ENCODE measurements around the gene HMGN5. TPM values are rescaled to one million over a fixed set of nuclear protein-coding genes. Genes with fewer than 3 reads are reported as not detected.

The HMGN5 gene
- total and polyA plus RNA-seq, 2 of the 8 experiments (the other 6 are each of a cell fraction or from before 2014, with no cell fraction given): 6.0 to 20.4 TPM

DNA sequence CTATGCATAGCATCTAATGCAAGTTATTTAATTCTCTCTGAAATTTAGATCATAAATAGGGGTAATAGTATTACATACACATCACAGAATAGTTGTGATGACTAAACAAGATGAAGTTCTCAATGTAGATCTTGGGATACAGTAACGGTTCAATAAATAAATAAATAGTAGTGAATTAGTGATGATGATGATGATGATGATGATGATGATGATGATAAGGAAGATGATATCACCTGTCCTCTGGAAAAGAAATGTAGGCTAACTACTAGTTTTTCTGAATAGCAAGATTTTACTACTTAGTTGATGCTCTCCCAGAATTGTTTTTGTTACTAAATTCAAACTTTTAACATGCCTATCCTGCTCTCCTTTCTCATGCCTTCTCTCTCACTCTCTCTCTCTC, 30.5 kb upstream of the HMGN5 start:
- DNase-seq (ENCODE audit: low read depth in 1 of 2, low spot score in 2 of 2) (no peak), FAIRE-seq (no peak)
- Histone ChIP-seq H3K14ac (ENCODE audit: insufficient read length) (no peak overlapping the region), H2BK120ac (replicated peaks; ENCODE audit: low read depth, low read length) (no peak overlapping the region), H3K56ac (replicated peaks; ENCODE audit: insufficient read length, low read depth, low read length) (no peak overlapping the region), H4K5ac (ENCODE audit: insufficient read length, low read depth, low read length) (no peak overlapping the region), H3K23ac (ENCODE audit: insufficient read length) (no peak overlapping the region), H3K23me2 (ENCODE audit: low read depth, low read length) (no peaks in the 10 kb centered on the region), H4K8ac (ENCODE audit: extremely low read depth, insufficient read depth, low read length) (no peak overlapping the region), H3K79me2 (ENCODE audit: control insufficient read depth in 1 of 2, insufficient read depth in 2 of 2, low read length in 2 of 2) (peaks cover 0 to 11% of the 10 kb centered on the region in 2 experiments; a peak in 2 of 4 replicates), H3K4me1 (replicated peaks in 1 of 4; ENCODE audit: control insufficient read depth in 3 of 4, insufficient read depth in 4 of 4, low read length in 3 of 4) (no peaks in the 10 kb centered on the region), H2BK5ac (ENCODE audit: low read depth, low read length) (no peak overlapping the region), H3K4me2 (ENCODE audit: insufficient read depth in 1 of 2, low read depth in 2 of 2, low read length in 2 of 2) (no peak overlapping the region), H2BK12ac (ENCODE audit: low read depth, low read length) (no peak overlapping the region), H3K9ac (replicated peaks in 1 of 4; ENCODE audit: extremely low read depth in 1 of 4, low read depth in 3 of 4, low read length in 3 of 4) (no peak overlapping the region), H3K4me3 (ENCODE audit: extremely low read depth in 1 of 4, insufficient read depth in 2 of 4, low read depth in 3 of 4, low read length in 4 of 4) (no peak overlapping the region), H3K36me3 (ENCODE audit: control insufficient read depth in 2 of 4, insufficient read depth in 4 of 4, low read length in 3 of 4) (no peaks in the 10 kb centered on the region), H2BK20ac (ENCODE audit: low read length) (no peak overlapping the region), H3K27me3 (replicated peaks in 1 of 4; ENCODE audit: control insufficient read depth in 3 of 4, extremely low read depth in 1 of 4, insufficient read depth in 3 of 4, low read length in 3 of 4) (no peaks in the 10 kb centered on the region), H4K20me1 (replicated peaks in 1 of 2; ENCODE audit: control insufficient read depth in 1 of 2, insufficient read depth in 2 of 2, low read length in 2 of 2) (no peaks in the 10 kb centered on the region), H3K27ac (ENCODE audit: low read depth, low read length) (no peak overlapping the region), H3K18ac (ENCODE audit: extremely low read depth, low read length) (no peak overlapping the region), H3K79me1 (ENCODE audit: low read depth, low read length) (no peaks in the 10 kb centered on the region), H3K4ac (replicated peaks; ENCODE audit: insufficient read length, low read depth, low read length) (no peak overlapping the region), H3K9me3 (ENCODE audit: insufficient read depth in 2 of 2, low read depth in 1 of 2, low read length in 1 of 2) (no peaks in the 10 kb centered on the region), H4K91ac (replicated peaks; ENCODE audit: insufficient read length, low read length) (no peak overlapping the region), H2AK5ac (ENCODE audit: low read depth, low read length) (no peak overlapping the region), H2BK15ac (ENCODE audit: low read length) (no peak overlapping the region), H2AFZ (ENCODE audit: low read length) (no peak overlapping the region)
- ChIA-PET POLR2A (ENCODE audit: partially characterized antibody) (no interaction called here), CTCF (ENCODE audit: partially characterized antibody) (no interaction called here)
- 100% methylated on average over 1 of the region's 1 CpG; no CpG with 5 or more reads in 1 of the 2 experiments for WGBS, 2 experiments (ENCODE audit: extremely low coverage in 1 of 2, insufficient coverage in 1 of 2, insufficient read length in 1 of 2, insufficient replicate concordance in 2 of 2, low coverage in 1 of 2, low lambda C conversion rate in 2 of 2, missing lambda C conversion rate in 1 of 2)
- no peak for TF ChIP-seq CHD1 (IDR thresholded peaks at IDR 0.05; ENCODE audit: low read depth, low read length)
- TF ChIP-seq POLR2AphosphoS5 (IDR thresholded peaks at IDR 0.05; ENCODE audit: low read depth, low read length): no peak
- TF ChIP-seq NANOG (IDR thresholded peaks at IDR 0.05; ENCODE audit: insufficient read depth, low read depth, low read length, poor library complexity, severe bottlenecking): no peak
- TF ChIP-seq, protein P1, sequence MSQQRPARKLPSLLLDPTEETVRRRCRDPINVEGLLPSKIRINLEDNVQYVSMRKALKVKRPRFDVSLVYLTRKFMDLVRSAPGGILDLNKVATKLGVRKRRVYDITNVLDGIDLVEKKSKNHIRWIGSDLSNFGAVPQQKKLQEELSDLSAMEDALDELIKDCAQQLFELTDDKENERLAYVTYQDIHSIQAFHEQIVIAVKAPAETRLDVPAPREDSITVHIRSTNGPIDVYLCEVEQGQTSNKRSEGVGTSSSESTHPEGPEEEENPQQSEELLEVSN (IDR thresholded peaks at IDR 0.05): no peak
- no peak for TF ChIP-seq SP1 (IDR thresholded peaks at IDR 0.05; ENCODE audit: low read depth, low read length)
- TF ChIP-seq MAX (IDR thresholded peaks at IDR 0.05): no peak
- no peak for TF ChIP-seq MAFK (IDR thresholded peaks at IDR 0.05; ENCODE audit: low read depth, low read length)
- no peak for TF ChIP-seq BACH1 (IDR thresholded peaks at IDR 0.05; ENCODE audit: low read length)
- TF ChIP-seq HDAC6 (IDR thresholded peaks at IDR 0.05; ENCODE audit: low read depth, low read length): no peak
- no peak for TF ChIP-seq RXRA (IDR thresholded peaks at IDR 0.05; ENCODE audit: insufficient read depth, low read depth, low read length)
- no peak for TF ChIP-seq CBX5 (IDR thresholded peaks at IDR 0.05; ENCODE audit: low read depth, low read length)
- TF ChIP-seq, protein P2, sequence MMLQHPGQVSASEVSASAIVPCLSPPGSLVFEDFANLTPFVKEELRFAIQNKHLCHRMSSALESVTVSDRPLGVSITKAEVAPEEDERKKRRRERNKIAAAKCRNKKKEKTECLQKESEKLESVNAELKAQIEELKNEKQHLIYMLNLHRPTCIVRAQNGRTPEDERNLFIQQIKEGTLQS (IDR thresholded peaks at IDR 0.05; ENCODE audit: insufficient read depth, low read depth, low read length): no peak
- no peak for TF ChIP-seq KDM4A (IDR thresholded peaks at IDR 0.05; ENCODE audit: low read depth, low read length, severe bottlenecking)
- no peak for TF ChIP-seq EGR1 (IDR thresholded peaks at IDR 0.05; ENCODE audit: borderline replicate concordance, low read depth, low read length)

All from H1 (cell line).